LNCaP clone FGC (cell line): ENCODE measurements around the gene STRIP2.
A peak's percentile ranks its signal among the peaks of the same experiment; 100 is the strongest.

Source experiments
- DNase-seq: peaks from one replicate; pipeline ENCODE4 v3.0.0-alpha.2; 2011; ENCODE audit warnings: low read depth
- H3K4me3 ChIP-seq: 2 replicates; pipeline ENCODE4 v1.5.1; 2011; ENCODE audit warnings: mild to moderate bottlenecking, low read depth, low read length, control low read depth
- CTCF ChIP-seq: IDR thresholded peaks from 2 replicates; pipeline ENCODE4 v1.5.1; 2012; ENCODE audit warnings: mild to moderate bottlenecking; ENCODE audit not compliant: control insufficient read depth, insufficient read depth; ENCODE audit errors: extremely low read depth

Gene STRIP2

GRCh38 chr7:129495987-129496386, 61.8 kb downstream of the STRIP2 start:
- no peak overlapping the region for H3K4me3 ChIP-seq
- DNase-seq = no peak
- no peak for TF ChIP-seq CTCF

- H3K4me3 ChIP-seq = no peak overlapping the region
- no peak for TF ChIP-seq CTCF
- DNase-seq = no peak
These were observed 62.4 kb downstream of the STRIP2 start for GRCh38 chr7:129496653-129497052.

- no peak for TF ChIP-seq CTCF
- no peak overlapping the region for H3K4me3 ChIP-seq
- no peak for DNase-seq
These were observed 62.9 kb downstream of the STRIP2 start for GRCh38 chr7:129497156-129497555.

- H3K4me3 ChIP-seq = no peak overlapping the region
- DNase-seq = no peak
- no peak for TF ChIP-seq CTCF
These were observed 63.8 kb downstream of the STRIP2 start for GRCh38 chr7:129498021-129498420.

GRCh38 chr7:129499999-129500398, 65.8 kb downstream of the STRIP2 start:
- no peak for DNase-seq
- no peak overlapping the region for H3K4me3 ChIP-seq
- no peak for TF ChIP-seq CTCF

- peak within 1 kb of the TSS; percentile 69 for H3K4me3 ChIP-seq
- peak; percentile 61 for DNase-seq
- 0 out of 2 replicates have a peak, but pooled peaks have one; percentile 11 for TF ChIP-seq CTCF
These were observed 67.8 kb downstream of the STRIP2 start, which contains the start of gene SMKR1 for GRCh38 chr7:129501760-129502707. TSS of gene SMKR1 (plus strand) at chr7:129502531. CDS start at chr7:129502825, 294 bp downstream.
